C4-2B (cell line): Measurements from ENCODE around the gene ZNF516.

ENCODE experiments used
- H3K27ac ChIP-seq: fragments of 450-650 bp; 2 replicates; pipeline ENCODE4 v1.5.1; 2017
- CTCF ChIP-seq: fragments of 450-650 bp; conservative IDR thresholded peaks from 2 replicates; pipeline ENCODE4 v1.5.1; 2017; ENCODE audit warnings: mild to moderate bottlenecking
- ZFX ChIP-seq: fragments of 450-650 bp; IDR thresholded peaks from 2 replicates; pipeline ENCODE4 v1.6.1; 2017

The ZNF516 gene

GRCh38 chr18:76448256-76449110 lies 46.6 kb downstream of the ZNF516 start:
- H3K27ac ChIP-seq, result no peak overlapping the region

GRCh38 chr18:76447258-76447890 lies 47.7 kb downstream of the ZNF516 start:
- H3K27ac ChIP-seq, result no peak overlapping the region
- TF ChIP-seq ZFX (no peak), CTCF (no peak)

More at GRCh38 chr18:76448256-76449110, 46.6 kb downstream of the ZNF516 start:
- no peak for TF ChIP-seq CTCF
- TF ChIP-seq ZFX, result no peak

- no peak for TF ChIP-seq ZFX
- TF ChIP-seq CTCF, result no peak
- no peak overlapping the region for H3K27ac ChIP-seq
These were observed 48.5 kb downstream of the ZNF516 start for GRCh38 chr18:76446321-76447257.

- H3K27ac ChIP-seq, result no peak overlapping the region
- TF ChIP-seq CTCF, result no peak
- TF ChIP-seq ZFX, result no peak
These were observed 49.3 kb downstream of the ZNF516 start for GRCh38 chr18:76445741-76446232.

- no peak for TF ChIP-seq ZFX
- no peak overlapping the region for H3K27ac ChIP-seq
These were observed 49.8 kb downstream of the ZNF516 start for GRCh38 chr18:76445275-76445674.

- H3K27ac ChIP-seq, result no peak overlapping the region
- TF ChIP-seq ZFX, result no peak
- TF ChIP-seq CTCF, result no peak
These were observed 50.5 kb downstream of the ZNF516 start for GRCh38 chr18:76444446-76445105.
